Upper lobe of left lung (tissue), 4 donors: ENCODE measurements around the gene EVC2.

Experiments used
- CTCF ChIP-seq, 6 experiments: fragments of 450-650 bp in 4 of 6; fragments of 200-600 bp in 2 of 6; sonication (generic) in 2 of 6; IDR thresholded peaks; one replicate each; pipeline ENCODE4 v1.5.1; 2016 to 2019; ENCODE audit warnings: antibody characterized with exemption in 6 of 6
- POLR2AphosphoS5 ChIP-seq, 2 donors: sonication (generic); formaldehyde crosslinking; IDR thresholded peaks; one replicate each; pipeline ENCODE4 v1.5.1; 2017; ENCODE audit warnings: antibody characterized with exemption in 2 of 2

- TF ChIP-seq CTCF (IDR thresholded peaks at IDR 0.05) = no peak
- TF ChIP-seq POLR2AphosphoS5 (IDR thresholded peaks at IDR 0.05) = no peak
Observed at GRCh38 chr4:5635826-5636195, 72.5 kb downstream of the EVC2 start.
